ENCODE data around the gene COTL1.

Gene COTL1

GRCh38 chr16:84613408-84614072 lies 4.3 kb downstream of the COTL1 start:
- ATAC-seq = no peak

GRCh38 chr16:84612686-84613085 lies 5.2 kb downstream of the COTL1 start:
- no peak for ATAC-seq

- ATAC-seq = no peak
These were observed 6.8 kb downstream of the COTL1 start for GRCh38 chr16:84611041-84611440.

GRCh38 chr16:84610376-84610775 lies 7.5 kb downstream of the COTL1 start:
- ATAC-seq = no peak

- ATAC-seq = no peak
These were observed 8.2 kb downstream of the COTL1 start for GRCh38 chr16:84609563-84610177.

- ATAC-seq = peak; percentile 46 to 52
These were observed 9.6 kb downstream of the COTL1 start for GRCh38 chr16:84608282-84608681.

- peak; percentile 37 to 39 for ATAC-seq
These were observed 10.2 kb downstream of the COTL1 start for GRCh38 chr16:84607694-84608093.

GRCh38 chr16:84607061-84607460 lies 10.8 kb downstream of the COTL1 start:
- no peak for ATAC-seq

GRCh38 chr16:84606081-84606875 lies 11.6 kb downstream of the COTL1 start:
- ATAC-seq = peak in 1 of 2 donors; percentile 46

- ATAC-seq = no peak
These were observed 12.5 kb downstream of the COTL1 start for GRCh38 chr16:84605339-84605848.

- ATAC-seq = no peak
These were observed 13.3 kb downstream of the COTL1 start for GRCh38 chr16:84604477-84605013.

GRCh38 chr16:84603940-84604339 lies 13.9 kb downstream of the COTL1 start:
- no peak for ATAC-seq

GRCh38 chr16:84603140-84603816 lies 14.6 kb downstream of the COTL1 start:
- peak in 1 of 2 donors; percentile 6 for ATAC-seq

GRCh38 chr16:84600343-84601229 lies 17.3 kb downstream of the COTL1 start:
- ATAC-seq = peak; percentile 74 to 76

GRCh38 chr16:84599521-84600202 lies 18.2 kb downstream of the COTL1 start:
- peak; percentile 55 to 71 for ATAC-seq

- no peak for ATAC-seq
These were observed 19.5 kb downstream of the COTL1 start for GRCh38 chr16:84598360-84598759.

- no peak for ATAC-seq
These were observed 19.9 kb downstream of the COTL1 start for GRCh38 chr16:84597931-84598351.

- ATAC-seq = no peak
These were observed 20.4 kb downstream of the COTL1 start for GRCh38 chr16:84597528-84597896.

- no peak for ATAC-seq
These were observed 20.9 kb downstream of the COTL1 start for GRCh38 chr16:84596801-84597527.

GRCh38 chr16:84596161-84596560 lies 21.7 kb downstream of the COTL1 start:
- no peak for ATAC-seq
